WI38 (cell line): ENCODE results near the gene ADAMTS4.

ENCODE experiments used
- H3K4me3 ChIP-seq: 2 replicates; pipeline ENCODE4 v1.5.1; 2011; ENCODE audit warnings: low read depth, mild to moderate bottlenecking, control low read depth, low read length
- CTCF ChIP-seq: IDR thresholded peaks from 2 replicates; pipeline ENCODE4 v1.5.1; 2012; ENCODE audit warnings: low read depth, mild to moderate bottlenecking, control low read depth, low read length

Gene ADAMTS4

DNA sequence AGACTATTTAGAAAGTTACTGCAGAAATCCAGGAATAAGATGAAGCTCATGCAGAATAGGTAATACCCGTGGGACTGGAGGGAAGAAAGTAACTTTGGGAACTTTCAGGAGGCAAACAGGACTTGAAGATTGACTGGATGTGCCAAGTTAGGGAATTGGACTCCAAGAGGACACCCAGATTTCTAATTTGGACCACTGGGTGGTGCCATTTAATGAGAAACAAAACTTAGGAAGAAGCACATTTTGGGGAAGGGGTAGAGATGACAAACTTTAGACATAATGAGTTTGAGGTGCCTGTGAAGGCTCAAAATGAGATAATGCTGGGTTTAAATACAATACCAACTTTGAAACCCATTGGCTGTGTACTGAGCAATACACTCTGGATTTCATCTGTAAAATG is 18.2 kb downstream of the ADAMTS4 start:
- TF ChIP-seq CTCF = no peak
- no peak overlapping the region for H3K4me3 ChIP-seq

DNA sequence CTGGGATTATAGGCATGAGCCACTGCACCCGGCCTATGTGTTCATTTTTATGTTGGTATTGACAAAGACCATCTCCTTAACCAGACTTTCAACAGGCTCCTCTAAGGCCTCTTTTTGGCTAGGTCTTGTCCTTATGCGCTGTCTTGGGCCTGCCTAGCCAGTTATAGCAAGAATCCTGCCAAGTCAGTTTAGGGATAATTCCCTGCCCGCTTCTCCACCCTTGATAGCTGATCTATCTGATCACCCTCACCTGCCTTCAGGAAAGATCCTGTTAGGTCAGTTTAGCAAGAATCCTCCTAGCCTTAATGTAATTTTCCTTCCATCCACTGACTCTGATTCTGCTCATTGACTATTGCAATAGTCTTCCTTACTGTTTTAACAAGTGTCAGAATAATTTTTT is 19.2 kb downstream of the ADAMTS4 start:
- TF ChIP-seq CTCF = no peak
- no peak overlapping the region for H3K4me3 ChIP-seq

GRCh38 chr1:161177936-161178244 is 21.0 kb downstream of the ADAMTS4 start:
- H3K4me3 ChIP-seq = no peak overlapping the region
- TF ChIP-seq CTCF = no peak

GRCh38 chr1:161177112-161177935 is 21.5 kb downstream of the ADAMTS4 start, which contains the start of gene B4GALT3:
Gene B4GALT3, minus strand, starts transcription at chr1:161177507. Its CDS starts 1,447 bp downstream, at chr1:161176060.
- no peak for TF ChIP-seq CTCF
- H3K4me3 ChIP-seq = peak within 1 kb of the TSS; percentile 88

DNA sequence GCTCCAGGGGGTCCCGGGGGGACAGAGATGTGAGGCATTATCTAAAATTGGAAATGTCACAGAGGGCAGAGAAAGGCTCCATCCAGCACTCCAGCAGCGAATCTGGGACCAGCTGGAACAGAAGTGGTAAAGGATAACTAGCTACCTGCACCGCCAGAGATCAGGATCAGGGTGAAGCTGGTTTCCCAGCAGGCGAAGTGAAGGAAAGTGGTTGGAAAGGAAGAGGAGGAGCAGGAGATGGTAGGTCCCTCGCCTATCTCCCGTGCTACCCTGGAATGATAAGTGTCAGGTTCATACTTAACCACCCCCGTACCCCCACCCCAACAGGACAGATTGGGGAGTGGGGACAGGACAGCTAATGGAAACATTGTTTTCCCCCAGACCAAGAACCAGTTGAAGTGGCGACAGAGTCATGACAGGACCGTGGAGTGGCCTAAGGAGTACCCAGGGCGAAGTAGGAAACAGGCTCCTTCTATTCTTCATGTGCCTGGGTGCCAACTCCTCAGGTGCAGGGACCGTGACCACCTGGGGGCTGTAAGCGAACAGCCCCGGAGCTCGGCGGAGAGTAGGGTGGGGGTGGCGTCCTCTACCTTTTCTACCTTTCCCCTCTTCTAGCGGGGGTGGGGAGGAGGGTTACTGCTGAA is 22.3 kb downstream of the ADAMTS4 start:
- no peak for TF ChIP-seq CTCF
- peak overlapping the region; percentile 88 for H3K4me3 ChIP-seq

GRCh38 chr1:161175771-161176453 is 22.9 kb downstream of the ADAMTS4 start:
- peak overlapping the region; percentile 88; the same call in 1 of the 2 replicates for H3K4me3 ChIP-seq
- TF ChIP-seq CTCF = no peak

- TF ChIP-seq CTCF = no peak
- no peak overlapping the region for H3K4me3 ChIP-seq
Measured at GRCh38 chr1:161174911-161175310, 23.9 kb downstream of the ADAMTS4 start.
